Activated B cell treated with CpG ODN at 0.5 μM for 24 hours (primary cell): ENCODE measurements around the gene TPPP. TPM values are rescaled to one million over a fixed set of nuclear protein-coding genes. Genes with fewer than 3 reads are reported as not detected.

Experiments
- ATAC-seq: fragments of 200-7000 bp; cut with Tn5 transposase; one replicate; pipeline ENCODE4 v1.10.0; 2021; ENCODE audit warnings: low read depth, mild to moderate bottlenecking, moderate library complexity
- CTCF ChIA-PET: fragments of 350-600 bp; sonication (Branson Sonifier 250); formaldehyde crosslinking; loops from one replicate; lab custom pipeline; 2021; ENCODE audit warnings: antibody characterized with exemption; lab: Charles Lee
- POLR2A ChIA-PET: fragments of 350-600 bp; sonication (Branson Sonifier 250); formaldehyde crosslinking; loops from one replicate; lab custom pipeline; 2021; ENCODE audit warnings: antibody characterized with exemption; lab: Charles Lee
- DNase-seq: peaks from one replicate; pipeline ENCODE4 v3.0.0; 2022
- H3K27ac Mint-ChIP-seq: one replicate; pipeline ENCODE4 v1.8.0; 2020; ENCODE audit warnings: mixed read lengths
- H3K27me3 Mint-ChIP-seq: one replicate; pipeline ENCODE4 v1.8.0; 2021; ENCODE audit warnings: mixed read lengths
- H3K36me3 Mint-ChIP-seq: one replicate; pipeline ENCODE4 v1.8.0; 2021; ENCODE audit warnings: low read depth, mixed read lengths
- H3K4me1 Mint-ChIP-seq: one replicate; pipeline ENCODE4 v1.8.0; 2021; ENCODE audit warnings: mixed read lengths
- H3K4me3 Mint-ChIP-seq: one replicate; pipeline ENCODE4 v1.8.0; 2020; ENCODE audit warnings: mild to moderate bottlenecking, mixed read lengths
- H3K9me3 Mint-ChIP-seq: one replicate; pipeline ENCODE4 v1.8.0; 2020; ENCODE audit warnings: mixed read lengths
- CTCF ChIP-seq: fragments of 200-600 bp; IDR thresholded peaks from one replicate; pipeline ENCODE4 v1.8.0; 2022; ENCODE audit warnings: antibody characterized with exemption, mild to moderate bottlenecking
- intact Hi-C: fragments of 100-400 bp; cut with micrococcal nuclease; formaldehyde crosslinking; loops from one replicate; pipeline ENCODE4 v1.15.1; 2024
- total RNA-seq: library from RNA; stranded (reverse); gene quantifications from 2 replicates; pipeline ENCODE4 v1.2.3, GENCODE V29; 2022

Gene TPPP
- total RNA-seq, 1 donor from 2014 or later, result 0.04 TPM

DNA sequence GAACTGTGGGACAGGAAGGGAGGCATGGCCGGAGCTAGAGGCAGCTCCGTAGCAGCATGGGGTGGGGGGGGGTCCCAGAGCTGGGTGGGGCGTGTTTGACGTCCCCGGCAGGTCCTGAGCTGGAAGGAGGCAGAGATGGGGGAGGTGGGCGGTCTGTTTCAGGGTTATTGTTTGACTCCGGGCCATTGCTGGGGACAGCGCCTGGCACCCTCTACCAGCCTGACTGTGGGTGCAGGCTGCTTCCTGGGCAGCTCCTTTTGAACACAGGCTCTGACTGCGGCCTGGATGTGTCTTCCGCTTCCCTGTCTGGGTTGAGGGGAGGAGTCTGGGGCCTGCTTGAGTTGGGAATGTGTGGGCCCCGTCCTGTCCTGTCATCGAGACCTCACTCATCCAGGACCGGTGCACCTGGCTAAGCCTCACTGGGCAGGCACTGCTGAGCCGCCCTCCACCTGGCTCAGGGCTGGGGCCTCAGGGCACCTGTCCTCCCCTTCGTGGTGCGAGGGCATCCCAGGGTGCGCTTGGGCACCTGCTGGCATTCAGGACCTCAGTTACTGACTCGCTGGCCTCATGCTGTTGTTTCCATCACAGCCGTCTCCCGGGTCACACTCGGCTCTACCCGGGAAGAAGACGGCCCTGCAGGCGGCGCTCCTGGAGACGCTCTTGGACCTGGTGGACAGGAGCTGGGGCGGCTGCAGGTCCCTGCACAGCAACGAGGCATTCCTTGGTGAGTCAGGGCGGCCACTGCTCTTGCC is 54.5 kb downstream of the TPPP start:
- DNase-seq, result no peak

DNA sequence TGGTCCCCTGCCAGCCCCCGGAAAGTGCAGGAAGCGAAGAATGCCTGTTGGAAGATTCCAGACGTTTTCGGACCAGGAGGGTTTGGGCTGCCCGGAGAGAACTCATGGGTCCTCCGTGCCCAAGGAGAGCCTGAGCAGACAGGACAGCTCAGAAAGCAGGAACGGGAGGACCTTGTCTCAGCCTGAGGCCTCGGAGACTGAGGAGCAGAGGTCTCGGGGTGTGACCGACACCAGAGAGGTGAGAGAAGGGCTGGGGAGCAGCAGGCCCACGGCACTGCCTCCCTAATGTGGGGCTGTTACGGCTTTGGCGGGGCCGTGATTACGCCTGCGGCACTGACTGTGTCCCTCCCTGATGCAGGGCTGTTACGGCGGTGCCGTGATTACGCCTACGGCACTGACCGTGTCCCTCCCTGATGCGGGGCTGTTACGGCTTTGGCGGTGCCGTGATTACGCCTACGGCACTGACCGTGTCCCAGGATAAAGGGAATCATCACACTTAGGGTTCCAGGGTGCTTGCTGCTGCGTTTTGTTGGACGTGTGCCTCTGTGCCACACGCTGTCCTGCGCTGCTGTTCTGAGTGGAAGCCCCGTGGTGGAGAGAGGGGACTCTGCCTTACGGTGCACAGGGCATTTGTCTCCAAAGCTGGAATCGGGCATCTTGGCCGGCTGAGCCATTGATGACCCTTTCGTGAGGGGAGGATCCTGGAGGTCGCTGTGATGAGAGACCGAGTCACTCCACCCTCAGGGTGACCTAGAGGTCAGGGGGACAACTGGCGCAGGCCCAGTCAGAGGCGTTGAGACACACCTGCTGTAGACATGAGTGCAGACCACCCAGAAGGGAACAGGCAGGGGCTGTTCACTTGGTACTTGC is 55.3 kb downstream of the TPPP start:
- POLR2A ChIA-PET, result no interaction called here
- peaks cover 69% of the 10 kb centered on the region for H3K36me3 Mint-ChIP-seq
- DNase-seq, result no peak

More for the DNA sequence above, 54.5 kb downstream of the TPPP start:
- ChIA-PET POLR2A (no interaction called here), CTCF (no interaction called here)
- intact Hi-C loops, result no loop called here
- H3K27me3 Mint-ChIP-seq, result no peaks in the 10 kb centered on the region
- peaks cover 6% of the 10 kb centered on the region for H3K4me1 Mint-ChIP-seq
- H3K4me3 Mint-ChIP-seq, result no peak overlapping the region
- H3K9me3 Mint-ChIP-seq, result no peaks in the 10 kb centered on the region
- TF ChIP-seq CTCF, result no peak
- ATAC-seq, result no peak
- peaks cover 66% of the 10 kb centered on the region for H3K36me3 Mint-ChIP-seq
- H3K27ac Mint-ChIP-seq, result no peak overlapping the region

GRCh38 chr5:636951-637350 is 56.2 kb downstream of the TPPP start:
- ATAC-seq (no peak), DNase-seq (no peak)
- no peak for TF ChIP-seq CTCF
- Mint-ChIP-seq H3K4me3 (no peak overlapping the region), H3K27me3 (no peaks in the 10 kb centered on the region), H3K9me3 (no peaks in the 10 kb centered on the region), H3K4me1 (no peaks in the 10 kb centered on the region), H3K36me3 (peaks cover 69% of the 10 kb centered on the region), H3K27ac (no peak overlapping the region)
- CTCF ChIA-PET, result no interaction called here
- POLR2A ChIA-PET, result no interaction called here
- intact Hi-C loops, result no loop called here

More for the DNA sequence above, 55.3 kb downstream of the TPPP start:
- H3K27ac Mint-ChIP-seq, result no peak overlapping the region
- no peak for ATAC-seq
- intact Hi-C loops, result no loop called here
- CTCF ChIA-PET, result no interaction called here
- TF ChIP-seq CTCF, result no peak
- H3K4me1 Mint-ChIP-seq, result no peaks in the 10 kb centered on the region
- no peaks in the 10 kb centered on the region for H3K9me3 Mint-ChIP-seq
- H3K27me3 Mint-ChIP-seq, result no peaks in the 10 kb centered on the region
- no peak overlapping the region for H3K4me3 Mint-ChIP-seq

- no peaks in the 10 kb centered on the region for H3K4me1 Mint-ChIP-seq
- ATAC-seq, result no peak
- DNase-seq, result no peak
- ChIA-PET CTCF (interaction anchor here (0.7 kb wide), 1 partner anchor 318 kb away, joined by 3 read pairs; no protein-coding TSS in a partner anchor), POLR2A (no interaction called here)
- peaks cover 61% of the 10 kb centered on the region for H3K36me3 Mint-ChIP-seq
- H3K27ac Mint-ChIP-seq, result no peak overlapping the region
- no peak overlapping the region for H3K4me3 Mint-ChIP-seq
- intact Hi-C loops, result no loop called here
- no peak for TF ChIP-seq CTCF
- no peaks in the 10 kb centered on the region for H3K9me3 Mint-ChIP-seq
- no peaks in the 10 kb centered on the region for H3K27me3 Mint-ChIP-seq
Observed at GRCh38 chr5:635306-636055, 57.7 kb downstream of the TPPP start.
